DMS114 treated with DMSO at 0.1 percent for 48 hours (cell line): ENCODE results near the gene CCDC142.
"Not testable (repeated sequence)": the region's sequence is repeated elsewhere in the genome, so short reads cannot be mapped to it uniquely, and the experiment has no call there.

Experiments used
- DNase-seq: peaks from one replicate; lab custom pipeline; 2025; ENCODE audit not compliant: unreplicated experiment; lab: John Stamatoyannopoulos, UW

CCDC142 gene

GRCh38 chr2:74499267-74499939 is 16.6 kb upstream of the CCDC142 start, which contains the start of gene LBX2:
Gene LBX2 (minus strand): TSS chr2:74499603. CDS start chr2:74499537, 66 bp downstream.
- DNase-seq = no peak

DNA sequence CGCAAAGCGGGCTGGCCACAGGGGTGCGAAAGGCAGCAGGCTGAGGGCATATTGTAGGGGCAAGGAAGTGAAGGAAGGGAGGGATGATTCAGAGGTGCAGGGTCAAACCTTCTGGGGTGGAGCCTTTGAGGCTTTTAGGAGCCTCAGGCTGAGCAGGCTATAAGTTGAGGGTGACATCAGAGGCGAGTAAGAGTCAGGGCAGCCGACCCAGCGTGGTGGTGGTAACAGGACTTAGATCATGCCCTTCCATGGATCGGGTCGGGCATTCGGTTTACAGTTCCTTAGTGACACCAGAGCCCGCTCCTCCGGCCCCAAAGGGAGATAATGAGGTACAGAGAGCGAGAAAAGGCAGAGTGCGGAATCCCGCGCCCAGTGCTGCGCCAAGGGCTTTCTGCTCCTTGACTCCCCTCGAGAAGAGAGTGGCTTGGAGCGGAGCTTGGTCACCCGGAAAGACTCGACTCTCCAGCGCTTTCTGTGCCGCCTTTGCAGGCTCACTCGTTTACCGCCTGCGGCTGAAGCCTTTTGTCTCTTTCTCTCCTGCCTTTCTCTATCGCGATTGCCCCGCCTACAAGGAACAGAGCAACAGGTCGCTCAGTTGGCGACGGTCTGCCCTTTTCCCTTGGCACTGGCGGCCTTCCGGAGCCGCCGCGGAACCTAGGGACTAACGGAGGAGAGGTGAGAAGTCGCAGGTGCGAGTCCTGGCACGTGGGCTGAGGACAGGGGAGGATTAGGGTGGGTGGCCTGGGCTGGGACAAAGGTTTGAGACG is 15.9 kb upstream of the CCDC142 start:
- DNase-seq = no peak

GRCh38 chr2:74497777-74498499 is 15.1 kb upstream of the CCDC142 start:
- no peak for DNase-seq

DNA sequence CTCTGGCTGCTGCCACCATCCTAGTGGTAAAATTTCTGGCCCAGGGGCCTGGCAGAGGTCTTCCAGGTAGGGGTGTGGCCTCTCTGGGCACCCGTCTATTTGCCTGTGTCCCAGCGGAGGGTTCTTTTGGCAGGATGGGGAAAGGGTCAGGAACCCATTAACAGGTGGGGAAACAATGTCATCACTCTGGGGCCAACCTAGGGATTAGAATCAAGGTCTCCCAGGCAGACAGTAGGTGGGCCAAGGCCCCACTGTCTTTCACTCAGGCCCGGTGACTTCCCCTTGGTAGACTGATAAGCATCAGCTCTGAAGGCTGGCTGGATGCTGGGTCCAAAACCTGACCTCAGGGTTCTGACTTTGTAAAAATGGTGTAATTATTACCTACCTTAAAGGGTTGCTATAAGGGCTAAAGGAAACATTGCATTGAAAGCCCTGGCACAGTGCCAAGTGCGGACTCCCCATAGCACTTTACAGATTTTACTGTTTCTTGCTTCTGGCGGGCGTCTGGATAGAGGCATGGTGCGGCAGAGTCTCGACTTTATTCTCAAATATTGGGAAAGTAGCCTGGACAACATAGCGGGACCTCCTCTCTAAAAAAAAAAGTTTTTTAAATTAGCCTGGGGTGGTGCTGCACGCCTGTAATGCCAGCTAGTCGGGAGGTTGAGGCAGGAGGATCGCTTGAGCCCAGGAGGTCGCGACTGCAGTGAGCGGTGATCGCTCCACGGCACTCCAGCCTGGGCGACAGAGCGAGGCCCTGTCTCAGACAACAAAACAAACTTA is 14.4 kb upstream of the CCDC142 start:
- no peak for DNase-seq

DNA sequence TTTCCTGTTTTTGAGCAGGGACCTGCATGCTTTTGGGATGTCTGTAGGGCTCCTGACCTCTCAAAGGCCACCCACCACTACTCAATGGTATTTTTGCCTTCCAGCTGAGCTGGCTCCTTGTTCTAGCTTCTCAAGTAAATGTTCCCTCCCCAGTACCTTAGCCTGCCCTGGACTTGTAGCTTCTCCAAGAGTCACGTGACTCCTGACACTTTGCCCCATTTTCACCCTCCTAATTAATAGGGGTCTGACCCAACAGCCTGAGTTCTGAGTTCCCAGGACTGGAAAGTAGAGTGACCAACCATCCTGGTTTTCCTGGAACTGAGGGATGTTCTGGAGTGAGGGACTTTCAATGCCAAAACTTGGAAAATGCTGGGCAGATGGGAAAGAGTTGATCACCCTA is 12.6 kb upstream of the CCDC142 start:
- no peak for DNase-seq

DNA sequence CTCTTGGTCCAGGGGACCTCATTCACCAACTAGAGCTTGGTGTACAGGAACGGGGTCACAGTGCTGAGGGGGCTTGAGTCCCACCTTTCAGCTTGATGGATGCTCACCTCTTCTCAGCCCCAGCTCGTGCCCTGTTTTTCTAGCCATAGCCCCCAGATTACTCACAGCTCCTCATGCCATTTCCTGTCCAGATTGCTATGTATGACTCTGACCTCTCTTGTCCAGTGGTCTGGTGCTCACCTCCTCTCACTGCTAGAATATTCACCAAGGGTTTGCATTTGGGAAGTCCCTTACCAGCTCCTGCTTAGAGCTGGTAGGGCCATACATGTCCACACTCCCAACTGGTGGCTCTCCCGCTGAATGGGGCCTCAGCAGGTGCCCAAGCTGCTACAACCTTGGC is 10.7 kb upstream of the CCDC142 start:
- DNase-seq = no peak

GRCh38 chr2:74491648-74492544 is 9.1 kb upstream of the CCDC142 start:
- no peak for DNase-seq

DNA sequence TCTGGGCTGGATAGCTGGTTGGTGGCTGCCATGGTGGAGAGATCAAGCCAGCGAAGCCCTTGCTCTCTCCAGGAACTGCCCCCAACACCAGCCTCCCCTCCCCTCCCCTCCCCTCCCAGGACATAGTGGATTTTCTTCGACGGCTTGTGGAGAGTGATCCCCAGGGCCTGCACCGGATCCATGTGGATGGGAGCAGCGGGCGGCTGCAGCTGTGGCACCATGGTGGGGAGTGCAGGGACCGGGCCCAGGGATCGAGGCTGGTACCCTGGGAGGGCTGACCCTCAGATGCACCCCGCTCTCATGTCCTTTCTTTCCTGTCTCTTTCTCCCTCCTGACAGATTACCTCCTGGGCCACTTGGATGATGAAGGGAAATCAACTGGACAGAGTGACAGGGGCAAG is 7.1 kb upstream of the CCDC142 start:
- DNase-seq = no peak

DNA sequence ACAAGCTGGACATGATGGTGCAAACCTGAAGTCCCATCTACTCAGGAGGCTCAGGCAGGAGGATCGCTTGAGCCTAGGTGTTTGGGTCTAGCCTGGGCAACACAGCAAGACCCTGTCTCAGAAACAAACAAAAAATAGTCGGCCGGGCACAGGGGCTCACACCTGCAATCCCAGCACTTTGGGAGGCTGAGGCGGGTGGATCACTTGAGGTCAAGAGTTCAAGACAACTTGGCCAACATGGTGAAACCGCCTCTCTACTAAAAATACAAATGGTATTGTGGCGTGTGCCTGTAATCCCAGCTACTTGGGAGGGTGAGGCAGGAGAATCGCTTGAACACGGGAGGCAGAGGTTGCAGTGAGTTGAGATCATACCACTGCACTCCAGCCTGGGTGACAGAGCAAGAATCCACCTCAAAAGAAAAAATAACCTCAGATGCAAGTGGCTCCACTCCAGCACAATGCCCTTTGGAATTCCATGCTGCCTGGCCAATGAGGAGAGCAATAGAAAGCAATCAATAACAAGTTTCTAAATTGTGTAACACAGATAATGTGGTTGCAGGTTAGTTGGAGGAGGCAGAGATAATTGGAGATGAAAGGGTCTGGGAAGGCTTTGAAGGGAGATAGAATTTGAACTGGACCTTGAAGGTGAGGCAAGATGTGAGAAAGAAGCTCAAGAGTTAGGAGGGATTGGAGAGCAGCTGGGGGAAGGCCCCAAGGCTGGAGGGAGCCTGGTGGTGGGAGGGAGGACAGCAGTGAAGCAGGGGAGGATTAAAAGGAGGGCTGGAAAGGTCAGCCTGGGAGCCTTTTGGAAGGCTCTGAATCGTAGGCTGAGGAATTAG is 6.1 kb upstream of the CCDC142 start:
- no peak for DNase-seq

GRCh38 chr2:74486141-74486540 is 3.3 kb upstream of the CCDC142 start:
- DNase-seq = no peak

GRCh38 chr2:74483675-74484164 is 922 bp upstream of the CCDC142 start:
- not testable (repeated sequence) for DNase-seq

GRCh38 chr2:74481961-74482800 is 617 bp downstream of the CCDC142 start:
- no peak for DNase-seq

GRCh38 chr2:74481431-74481830 is 1.4 kb downstream of the CCDC142 start:
- DNase-seq = no peak

- DNase-seq = no peak
Observed at GRCh38 chr2:74474899-74475298, 7.9 kb downstream of the CCDC142 start.

GRCh38 chr2:74474481-74474880 is 8.3 kb downstream of the CCDC142 start:
- no peak for DNase-seq

GRCh38 chr2:74472945-74473258 is 9.9 kb downstream of the CCDC142 start:
- no peak for DNase-seq

GRCh38 chr2:74472086-74472944 is 10.5 kb downstream of the CCDC142 start, which contains the start of gene MRPL53:
Gene MRPL53 (minus strand): TSS chr2:74472680. CDS start chr2:74472660, 20 bp downstream.
- DNase-seq = peak; percentile 88
